HG02623 (cell line): ENCODE measurements around the gene LARGE1.

Experiments
- ATAC-seq: cut with Tn5 transposase; IDR thresholded peaks from one replicate; pipeline ENCODE4 v1.9.1; 2021; ENCODE audit warnings: moderate library complexity; ENCODE audit not compliant: unreplicated experiment

Gene LARGE1

DNA sequence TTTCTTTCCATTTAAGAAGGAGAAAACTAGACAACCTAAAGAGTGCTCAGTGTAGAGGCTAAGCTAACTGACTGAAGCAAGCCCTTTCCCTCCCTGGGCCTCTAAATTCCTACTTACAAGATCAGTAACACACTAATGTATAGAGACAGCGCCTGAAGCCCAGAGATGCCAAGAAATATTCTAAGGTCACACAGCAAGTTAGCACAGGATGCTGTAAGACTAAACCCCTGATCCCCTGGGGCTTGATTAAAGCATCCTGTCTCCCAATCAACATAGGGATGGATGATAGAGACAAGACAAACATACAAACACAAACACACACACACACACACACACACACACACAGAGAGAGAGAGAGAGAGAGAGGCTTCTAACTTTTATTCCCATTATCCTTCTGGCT is 5.6 kb downstream of the LARGE1 start:
- no peak for ATAC-seq

DNA sequence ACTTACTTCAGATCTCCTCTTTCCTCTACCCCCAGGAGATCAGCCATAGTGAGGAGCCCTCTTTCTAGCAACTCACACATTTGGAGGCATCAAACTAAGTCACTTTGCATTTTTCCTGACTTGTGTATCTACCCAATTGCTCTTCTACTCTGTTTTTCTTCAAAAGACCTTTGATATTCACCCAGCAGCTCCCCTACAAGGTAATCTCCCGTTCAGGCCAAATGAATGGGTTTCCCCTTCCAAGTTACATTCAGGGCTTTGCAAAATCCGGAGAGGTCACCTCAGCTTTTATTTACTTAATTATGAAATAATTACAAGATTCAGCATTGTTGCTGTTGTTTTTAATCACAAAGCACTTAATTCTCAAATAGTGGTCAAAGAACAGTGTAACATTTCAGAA is 6.1 kb downstream of the LARGE1 start:
- ATAC-seq = no peak

DNA sequence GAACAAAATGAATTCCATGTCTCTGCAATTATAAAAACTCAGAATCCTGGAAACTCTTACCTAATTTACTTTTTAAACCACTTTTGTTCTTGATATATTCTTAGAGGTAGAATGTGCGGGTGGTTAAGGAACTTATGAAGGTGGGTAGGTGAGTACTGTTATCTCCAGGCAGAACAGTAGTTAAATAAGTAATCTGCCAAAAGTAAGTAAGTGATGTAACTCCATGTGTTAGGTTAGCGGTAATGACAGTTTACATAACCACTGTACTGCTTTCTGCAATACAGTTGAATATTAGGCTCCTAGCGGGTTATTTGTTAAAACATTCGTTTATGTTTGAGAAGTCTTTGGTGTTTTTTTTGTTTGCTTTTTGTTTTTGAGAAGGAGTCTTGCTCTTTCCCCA is 7.1 kb downstream of the LARGE1 start:
- ATAC-seq = no peak

DNA sequence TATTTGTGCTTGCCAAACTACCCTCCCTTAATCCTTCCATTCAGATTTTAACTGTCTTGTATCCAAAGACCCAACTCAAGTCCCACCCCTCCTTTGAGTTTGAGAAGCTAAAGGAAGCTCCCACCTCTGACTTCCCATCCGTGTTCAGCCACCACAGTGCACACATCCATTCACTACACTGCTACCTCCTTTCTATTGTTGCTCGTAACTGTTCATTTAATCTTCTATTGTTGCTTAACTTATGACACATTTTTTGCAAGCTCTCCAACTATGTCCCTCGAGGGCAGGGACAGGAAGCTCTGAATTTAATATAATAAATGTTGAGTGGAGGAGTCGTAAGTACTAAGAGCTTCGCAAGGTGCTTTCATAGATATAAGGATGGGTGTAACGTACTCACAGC is 10.4 kb downstream of the LARGE1 start:
- ATAC-seq = no peak

DNA sequence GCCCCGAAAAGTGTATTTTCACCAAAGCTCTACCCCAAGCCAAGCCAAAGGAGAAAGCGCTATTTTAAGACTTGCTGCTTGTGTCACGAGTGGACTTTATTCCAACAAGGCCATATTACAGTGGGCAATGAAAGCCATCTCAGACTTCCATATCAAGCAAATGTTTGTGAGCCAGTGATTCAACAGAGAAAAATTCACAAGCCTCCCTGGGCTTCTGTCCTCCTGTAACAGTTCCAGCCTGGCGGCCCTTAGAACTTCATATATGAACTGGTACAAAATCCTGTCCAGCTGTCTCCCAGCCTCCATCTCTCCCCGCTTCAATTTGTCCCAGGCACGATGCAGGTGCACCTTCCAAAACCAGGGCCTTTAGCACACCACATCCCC is 11.2 kb downstream of the LARGE1 start:
- no peak for ATAC-seq

DNA sequence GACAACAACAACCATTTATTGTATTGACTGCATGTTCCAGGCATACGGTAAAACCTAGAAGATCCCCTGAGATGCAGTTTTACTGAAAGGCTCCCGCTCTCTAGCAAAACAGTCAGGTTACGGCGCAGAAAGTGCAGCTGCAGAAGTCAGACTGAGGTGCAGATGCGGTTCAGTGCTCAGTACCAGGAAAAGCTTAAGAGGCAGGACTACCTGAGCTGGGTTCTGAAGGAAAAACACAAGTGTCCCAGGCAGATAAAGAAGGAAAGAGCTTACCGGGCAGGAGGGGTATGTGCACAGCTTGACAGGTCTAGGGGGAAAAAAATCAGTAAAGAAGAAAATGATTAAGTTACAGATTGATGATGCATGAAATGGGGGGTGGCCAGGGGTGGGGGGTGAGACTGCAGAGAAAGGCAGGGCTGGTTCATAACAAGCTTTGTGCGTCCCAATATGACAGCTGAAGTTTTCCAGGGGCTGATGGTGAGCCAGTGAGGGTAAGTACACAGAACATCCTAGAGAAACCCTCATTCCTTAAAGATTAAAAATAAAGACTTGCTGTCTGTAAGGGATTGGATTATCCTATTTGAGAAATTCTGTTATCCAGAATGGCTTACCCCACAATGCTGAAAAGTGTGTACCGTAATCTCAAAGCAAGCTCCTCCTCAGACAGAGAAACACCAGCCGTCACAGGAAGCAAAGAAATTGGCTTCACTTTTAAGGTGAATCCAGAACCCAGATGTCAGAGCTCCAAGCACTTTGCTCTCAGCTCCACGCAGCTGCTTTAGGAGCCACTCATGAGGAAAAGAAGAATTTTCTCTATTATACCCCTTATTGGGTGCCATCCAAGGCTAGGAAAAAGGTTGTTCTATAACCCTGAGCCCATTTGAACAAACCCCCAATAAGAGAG is 11.9 kb downstream of the LARGE1 start:
- ATAC-seq = no peak

DNA sequence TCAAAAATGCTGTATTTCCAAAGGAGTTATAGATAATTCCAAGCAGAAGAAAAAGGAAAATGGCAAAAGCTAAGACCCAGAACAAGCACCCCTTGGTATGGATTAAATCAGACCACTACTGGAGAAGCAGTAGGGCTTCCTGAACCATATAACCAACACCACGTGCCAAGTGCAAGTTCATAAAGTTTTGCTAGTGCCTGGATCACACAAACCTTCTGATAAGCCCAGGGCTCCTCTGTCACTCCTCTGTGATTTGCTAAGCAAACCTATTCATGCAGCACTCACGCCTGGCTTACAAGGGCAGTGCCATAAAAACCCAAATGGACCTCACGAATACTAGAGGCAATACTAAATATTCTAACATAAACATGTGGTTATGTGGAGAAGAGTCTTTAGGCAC is 13.3 kb downstream of the LARGE1 start:
- ATAC-seq = no peak

DNA sequence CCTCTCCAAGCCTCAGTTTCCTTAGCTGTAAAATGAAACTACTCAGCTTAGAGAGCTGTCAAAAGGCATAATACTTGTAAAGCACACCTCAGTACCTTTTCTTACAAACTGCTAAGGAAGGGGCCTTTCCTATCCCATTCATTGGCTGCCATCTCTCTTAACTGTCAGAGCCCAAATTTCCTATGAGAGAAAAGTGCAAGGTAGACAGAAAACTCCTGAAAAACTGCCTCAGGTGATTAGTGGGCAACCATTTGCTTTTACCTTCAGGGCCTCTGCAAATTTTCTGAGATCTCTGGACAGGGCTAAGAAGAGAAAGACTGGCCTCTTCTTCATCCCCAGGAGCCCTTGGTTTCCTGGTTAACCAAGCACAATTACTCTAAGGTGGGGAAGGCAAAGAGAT is 13.8 kb downstream of the LARGE1 start:
- ATAC-seq = no peak

DNA sequence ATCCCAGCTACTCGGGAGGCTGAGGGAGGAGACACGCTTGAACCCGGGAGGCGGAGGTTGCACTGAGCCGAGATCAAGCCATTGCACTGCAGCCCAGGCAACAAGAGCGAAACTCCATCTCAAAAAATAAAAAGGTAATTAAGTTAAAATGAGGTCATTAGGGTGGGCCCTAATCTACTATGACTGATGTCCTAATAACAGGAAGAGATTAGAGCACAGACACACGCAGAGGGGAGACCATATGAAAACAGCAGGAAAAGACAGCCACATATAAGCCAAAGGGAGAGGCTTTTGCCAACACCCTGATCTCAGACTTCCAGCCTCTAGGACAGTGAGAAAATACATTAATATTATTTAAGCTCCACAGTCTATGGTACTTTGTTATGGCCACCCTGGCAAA is 17.3 kb downstream of the LARGE1 start:
- no peak for ATAC-seq

DNA sequence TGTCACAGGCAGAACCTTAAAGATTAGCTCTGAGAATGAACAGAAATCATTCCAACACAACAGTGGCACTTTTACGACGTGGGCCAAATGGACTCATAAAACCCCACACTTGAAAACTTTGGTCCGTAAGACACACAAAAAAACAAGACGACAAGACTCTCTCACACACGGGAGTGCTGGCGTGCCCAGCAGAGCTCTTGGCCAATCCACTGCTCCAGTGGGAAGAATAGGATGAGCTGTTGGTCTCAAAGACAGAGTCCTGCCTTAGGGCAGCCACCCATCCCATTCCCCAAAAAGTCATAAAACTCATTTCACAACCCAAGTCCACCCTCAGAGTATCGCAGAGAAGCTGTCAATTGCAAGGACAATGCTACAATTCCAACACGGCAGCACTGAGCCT is 18.2 kb downstream of the LARGE1 start:
- ATAC-seq = no peak

DNA sequence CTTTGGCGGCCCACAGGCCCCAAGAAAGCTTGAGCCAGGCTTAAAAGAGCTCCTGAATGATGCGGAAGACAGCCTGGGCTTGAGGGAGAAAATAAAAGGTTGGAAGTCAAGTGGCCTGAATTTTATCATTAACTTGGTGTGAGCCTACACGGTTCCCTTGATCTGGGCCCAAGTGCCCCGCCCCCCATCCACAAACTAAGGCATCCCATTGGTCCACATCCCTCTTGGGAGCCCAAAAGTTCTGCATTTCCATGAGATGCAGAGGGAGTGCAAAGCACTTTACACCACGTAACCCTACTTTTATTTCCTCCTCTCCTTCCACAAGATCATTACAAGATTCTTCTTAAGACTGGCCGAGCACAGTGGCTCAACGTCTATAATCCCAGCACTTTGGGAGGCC is 22.2 kb downstream of the LARGE1 start:
- no peak for ATAC-seq

DNA sequence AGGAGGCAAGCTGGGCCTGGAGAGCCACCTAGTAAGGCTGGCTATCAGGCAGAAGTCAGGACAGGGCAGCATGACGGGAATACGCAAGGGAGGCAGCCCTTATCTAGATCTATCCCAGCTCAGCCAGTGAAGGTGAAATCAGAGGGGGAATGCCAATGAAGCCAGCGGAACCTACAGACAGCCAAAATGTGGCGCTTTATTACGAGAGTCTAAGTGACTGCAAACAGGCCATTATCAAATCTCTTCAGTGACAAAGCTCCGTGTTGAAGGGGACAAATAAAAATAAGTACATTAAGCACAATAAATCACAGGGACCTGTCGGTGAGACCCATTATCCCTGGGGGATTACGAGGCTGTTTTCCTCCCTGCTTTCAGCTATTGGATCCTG is 22.8 kb downstream of the LARGE1 start:
- no peak for ATAC-seq

DNA sequence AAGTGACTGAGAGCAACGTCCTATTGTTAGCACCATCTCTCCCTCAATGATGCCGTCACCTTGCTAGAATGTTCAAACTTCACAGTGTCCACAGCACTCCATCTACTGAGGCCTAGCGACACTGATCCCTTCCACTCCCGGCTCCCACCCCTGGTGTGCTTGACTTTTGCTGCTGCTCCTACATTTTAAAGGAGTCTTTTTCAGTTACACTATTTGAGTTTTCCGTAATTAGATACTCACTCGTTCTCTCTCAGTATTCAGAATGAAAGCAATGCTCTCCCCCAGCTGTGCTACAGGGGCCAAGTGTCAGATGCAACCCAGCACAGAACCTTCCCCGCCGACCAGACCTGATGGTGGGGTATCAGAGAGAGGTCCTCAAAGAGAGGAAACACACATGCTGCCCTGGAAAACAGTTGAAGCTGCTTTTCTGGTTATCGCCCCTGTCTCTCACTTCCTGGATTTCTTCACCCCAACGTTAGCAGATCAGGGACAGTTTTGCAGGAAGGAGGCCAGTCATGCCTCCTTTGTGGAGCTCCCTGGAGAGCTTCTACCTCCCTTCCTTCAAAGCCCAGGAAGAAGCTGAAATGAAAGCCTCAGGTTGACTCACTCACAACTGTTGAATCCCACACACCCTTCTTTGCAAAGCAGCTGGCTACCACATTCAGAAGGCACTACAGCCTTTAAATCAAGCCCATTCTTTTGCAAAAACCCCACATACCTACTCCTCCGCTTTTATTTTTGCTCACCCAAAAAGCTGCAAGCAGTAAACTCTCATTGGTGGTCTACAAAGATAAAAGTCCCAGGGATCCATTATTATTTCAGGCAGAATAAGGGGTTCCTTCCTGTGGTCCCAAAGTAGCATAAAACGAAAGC is 23.5 kb downstream of the LARGE1 start:
- ATAC-seq = peak; percentile 35

DNA sequence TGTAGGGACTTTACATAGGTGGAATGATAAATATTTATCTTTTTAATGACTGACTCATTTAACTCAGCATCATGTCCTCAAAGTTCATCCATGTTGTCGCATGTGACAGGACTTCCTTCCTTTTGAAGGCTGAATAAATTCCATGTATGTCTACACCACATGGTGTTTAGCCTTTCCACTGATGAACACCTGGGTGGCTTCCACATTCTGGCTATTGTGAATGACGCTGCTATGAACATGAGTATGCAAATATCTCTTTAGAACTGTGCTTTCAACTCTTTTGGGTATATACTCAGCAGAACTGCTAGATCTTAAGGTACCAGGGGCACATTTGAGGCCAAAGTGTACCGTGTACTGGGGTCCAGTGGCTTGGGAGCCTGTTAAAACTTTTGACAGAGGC is 24.1 kb downstream of the LARGE1 start:
- ATAC-seq = peak; percentile 48

DNA sequence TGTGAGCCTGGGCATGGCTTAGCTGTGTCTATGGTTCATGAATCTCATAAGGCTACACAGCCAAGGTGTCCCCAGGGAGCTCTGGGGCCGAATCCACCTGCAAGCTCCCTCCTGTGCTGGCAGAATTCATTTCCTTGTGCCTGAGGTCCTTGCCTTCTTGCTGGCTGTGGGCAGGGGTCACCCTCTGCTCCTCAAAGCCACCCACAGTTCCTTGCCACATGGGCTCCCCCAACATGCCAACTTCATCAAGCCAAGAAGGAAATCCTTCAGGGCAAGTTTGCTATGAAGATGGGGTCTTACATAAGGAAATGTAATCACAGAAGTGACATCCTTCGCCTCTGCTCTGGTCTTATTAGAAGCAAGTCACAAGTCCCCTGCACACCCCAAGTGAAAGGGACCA is 24.8 kb downstream of the LARGE1 start:
- ATAC-seq = no peak

DNA sequence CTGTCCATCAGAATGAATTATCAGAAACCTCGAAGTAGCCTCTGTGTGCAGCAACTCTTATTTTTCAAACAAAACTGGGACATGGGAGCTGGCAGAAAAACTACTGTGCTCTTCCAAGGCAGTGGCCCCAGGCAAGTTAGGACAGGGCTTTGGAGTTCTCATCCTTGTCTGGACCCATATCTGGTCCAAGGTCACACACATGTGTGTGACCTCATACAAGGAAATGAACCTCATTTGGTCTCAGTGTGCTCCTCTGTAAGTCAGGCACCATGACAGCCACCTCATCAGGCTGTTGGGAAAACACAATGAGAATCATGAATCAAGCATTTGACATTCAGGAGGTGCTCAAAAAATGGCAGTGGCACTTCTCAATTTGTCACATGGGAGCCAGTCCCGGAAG is 25.8 kb downstream of the LARGE1 start:
- ATAC-seq = no peak

DNA sequence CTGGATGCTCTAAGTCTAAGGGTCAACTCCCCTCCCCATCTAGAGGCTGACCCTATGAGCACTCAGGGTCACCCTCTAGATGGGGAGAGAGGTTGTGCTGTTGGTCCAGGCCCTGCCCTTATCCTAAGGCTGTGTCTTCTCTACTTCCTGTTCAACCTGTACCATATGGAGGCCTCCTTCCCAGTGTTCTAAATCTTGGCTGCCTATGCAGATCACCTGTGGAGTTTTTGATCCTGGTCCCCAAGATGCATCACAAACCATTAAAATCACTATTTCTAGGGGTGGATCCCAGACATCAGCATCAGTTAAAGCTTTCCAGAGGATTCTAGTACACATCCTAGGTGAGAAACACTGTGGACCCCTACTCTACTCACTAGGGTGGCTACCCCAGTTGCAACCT is 26.2 kb downstream of the LARGE1 start:
- no peak for ATAC-seq

DNA sequence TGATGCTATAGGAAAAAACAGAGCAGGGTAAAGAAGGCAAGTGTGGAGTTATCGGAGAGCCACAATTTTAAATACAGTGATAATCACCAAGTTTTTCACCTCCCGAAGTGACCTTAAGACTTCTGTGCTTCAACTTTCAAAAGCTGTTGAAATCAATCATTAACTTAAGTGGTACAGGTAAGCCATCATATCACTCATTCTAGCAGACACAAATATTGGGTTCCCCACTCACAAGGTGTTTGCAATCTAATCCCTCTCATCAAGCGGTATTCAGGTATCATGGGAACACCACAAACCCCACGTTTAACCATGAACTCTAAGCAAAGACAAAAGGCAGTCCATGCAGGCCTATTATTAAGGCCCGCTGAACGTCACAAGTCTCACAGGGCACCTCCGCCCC is 26.8 kb downstream of the LARGE1 start:
- ATAC-seq = no peak

DNA sequence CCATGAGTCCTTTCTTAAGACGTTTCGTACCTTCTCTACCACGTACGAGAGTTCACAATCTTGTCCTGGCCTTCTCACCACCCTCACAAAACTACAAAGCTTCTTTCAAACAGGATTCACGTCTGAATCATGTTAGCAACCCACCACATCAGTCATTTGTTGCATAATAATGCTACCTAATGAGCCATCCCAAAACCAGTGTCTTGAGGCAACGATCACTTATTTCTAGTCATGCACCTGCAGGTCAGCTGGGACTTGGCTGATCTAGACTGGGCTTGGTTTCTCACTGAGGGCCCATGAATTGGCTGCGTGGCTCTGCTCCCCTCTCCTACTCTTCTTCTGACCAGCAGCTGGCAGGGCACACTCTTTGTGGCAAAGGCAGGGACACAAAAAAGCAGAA is 28.3 kb downstream of the LARGE1 start:
- no peak for ATAC-seq

DNA sequence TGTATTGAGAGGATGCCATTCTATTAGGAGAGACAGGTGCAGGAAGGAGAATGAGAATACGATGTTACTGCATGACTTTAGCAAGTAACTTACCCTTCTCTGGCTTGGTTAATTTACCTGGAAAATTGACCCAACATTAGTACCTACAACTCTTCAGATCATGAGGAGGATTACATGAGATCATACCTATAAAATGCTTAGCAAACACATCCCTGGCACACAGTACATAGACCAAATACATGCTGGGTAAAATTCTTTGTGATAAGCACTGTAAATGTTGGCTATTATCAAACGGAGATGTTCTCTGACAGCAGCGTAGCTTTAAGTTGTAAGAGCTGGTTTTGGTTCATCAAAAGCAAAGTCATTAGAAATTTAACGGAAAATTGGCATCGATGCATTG is 28.8 kb downstream of the LARGE1 start:
- ATAC-seq = no peak

DNA sequence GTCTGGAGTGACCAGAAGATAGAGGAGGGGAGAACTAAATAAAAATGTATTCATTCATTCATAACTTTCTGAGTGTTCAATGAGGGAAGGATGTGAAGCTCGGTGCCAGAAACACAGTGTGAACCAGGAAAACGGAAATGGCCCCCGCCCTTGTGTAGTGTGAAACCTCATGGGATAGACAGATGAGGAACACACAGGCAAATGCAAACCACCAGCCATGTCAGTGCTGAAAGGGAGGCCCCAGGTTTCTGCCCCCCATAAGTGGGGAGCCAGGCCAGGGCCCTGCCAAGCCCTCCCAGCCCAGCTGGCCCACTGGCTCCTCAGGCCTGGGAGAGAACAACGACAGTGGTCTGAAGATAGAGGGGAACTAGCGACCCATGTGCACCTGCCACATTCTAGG is 30.5 kb downstream of the LARGE1 start:
- no peak for ATAC-seq

DNA sequence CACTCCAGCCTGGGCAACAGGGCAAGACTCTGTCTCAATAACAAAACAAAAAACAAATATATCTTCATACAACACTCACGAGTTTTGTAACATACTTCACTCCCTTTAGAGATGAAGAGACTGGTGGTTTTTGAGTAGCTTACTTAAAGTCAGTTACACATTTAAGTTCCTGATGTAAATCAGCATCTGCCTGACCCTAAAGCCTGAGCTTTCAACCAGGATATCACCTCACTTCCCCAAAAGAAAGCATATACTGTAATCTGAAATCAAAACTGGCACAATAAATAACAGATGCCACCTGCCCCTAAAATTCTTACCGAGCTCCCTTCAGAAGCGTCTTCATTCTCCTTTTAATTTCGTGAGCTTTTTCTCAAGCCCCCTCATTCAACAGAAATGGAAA is 31.5 kb downstream of the LARGE1 start:
- no peak for ATAC-seq
